SK-N-SH treated with all-trans-retinoic acid at 6 μM for 48 hours (cell line): ENCODE data around the gene SPATA20.

Experiments used
- ARNTL ChIP-seq: fragments of 450-650 bp; formaldehyde crosslinking; IDR thresholded peaks from 2 replicates; pipeline ENCODE4 v1.5.0; 2020; ENCODE audit warnings: low read depth, mild to moderate bottlenecking, moderate library complexity, borderline replicate concordance
- ZNF70 ChIP-seq: fragments of 450-650 bp; formaldehyde crosslinking; IDR thresholded peaks from 2 replicates; pipeline ENCODE4 v1.5.0; 2020; ENCODE audit warnings: mild to moderate bottlenecking, moderate library complexity

- TF ChIP-seq ZNF70 (CRISPR knock-in tag) (no peak), ARNTL (no peak)
Measured at GRCh38 chr17:50549256-50549941, 2.4 kb downstream of the SPATA20 start.
